ENCODE data around the gene SHC2.

GRCh38 chr19:408902-409515 lies 51.8 kb downstream of the SHC2 start, which contains the start of gene C2CD4C:
- TF ChIP-seq EZH2 (IDR thresholded peaks at IDR 0.05; ENCODE audit: borderline replicate concordance, low read depth, low read length, severe bottlenecking) (peak; percentile 72), POLR2A (IDR thresholded peaks at IDR 0.05; ENCODE audit: low read depth, low read length) (no peak)

All from endothelial cell of umbilical vein (primary cell).